Left colon (tissue), 2 donors: Measurements from ENCODE around the gene B9D1. TPM values are rescaled to one million over a fixed set of nuclear protein-coding genes. Genes with fewer than 3 reads are reported as not detected.
A peak's percentile ranks its signal among the peaks of the same experiment; 100 is the strongest.

Experiments used
- ATAC-seq: fragments of 200-7000 bp; cut with Tn5 transposase; one replicate; pipeline ENCODE4 v1.9.1; 2020; ENCODE audit warnings: mild to moderate bottlenecking, moderate library complexity
- DNase-seq, 2 donors: peaks; one replicate each; pipeline ENCODE4 v3.0.0-alpha.2; 2020
- intact Hi-C, 2 donors: fragments of 100-400 bp; cut with DNase I in 1 of 2; cut with micrococcal nuclease in 1 of 2; formaldehyde crosslinking; loops; one replicate each; pipeline versions ENCODE4 v1.11.2 to v1.14.0; 2022; cut with DNase I, micrococcal nuclease
- total RNA-seq, 2 donors: library from RNA; stranded (reverse); fragmentation: NEBNext Ultra II Directional; extraction: Animal tissue kit (Norgen Biotek cat#: 25700); gene quantifications; one replicate each; pipeline ENCODE4 v1.2.1, GENCODE V29; 2021
- donor health status: DM: no; HTN: no; CAD: no.
- donor health status: DM: yes; HTN: yes; CAD: no.

B9D1 gene
- total RNA-seq, 2 donors from 2014 or later: 7.1 to 7.3 TPM

DNA sequence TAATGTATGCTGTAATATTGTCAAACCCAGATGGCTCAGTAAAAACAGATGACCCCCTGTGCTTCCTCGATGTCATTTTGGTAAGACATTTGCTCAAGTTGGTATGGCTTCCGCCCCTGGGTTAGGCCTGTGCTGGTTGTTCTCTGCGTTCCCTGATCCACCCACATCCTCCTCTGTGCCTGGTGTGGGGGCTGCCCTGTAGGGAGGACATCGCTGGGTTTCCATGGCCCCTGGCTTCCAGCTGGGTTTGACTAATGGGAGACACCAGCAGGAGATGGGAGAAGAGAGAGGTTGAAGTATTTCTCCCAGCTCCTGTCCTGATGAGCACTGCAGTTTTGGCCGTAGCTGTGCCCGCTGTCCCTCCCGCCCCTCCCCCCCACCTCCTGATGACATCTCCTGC, 28.9 kb upstream of the B9D1 start:
- DNase-seq (peak in 1 of 2 donors; percentile 20), ATAC-seq (no peak)
- intact Hi-C loops: no loop called here

DNA sequence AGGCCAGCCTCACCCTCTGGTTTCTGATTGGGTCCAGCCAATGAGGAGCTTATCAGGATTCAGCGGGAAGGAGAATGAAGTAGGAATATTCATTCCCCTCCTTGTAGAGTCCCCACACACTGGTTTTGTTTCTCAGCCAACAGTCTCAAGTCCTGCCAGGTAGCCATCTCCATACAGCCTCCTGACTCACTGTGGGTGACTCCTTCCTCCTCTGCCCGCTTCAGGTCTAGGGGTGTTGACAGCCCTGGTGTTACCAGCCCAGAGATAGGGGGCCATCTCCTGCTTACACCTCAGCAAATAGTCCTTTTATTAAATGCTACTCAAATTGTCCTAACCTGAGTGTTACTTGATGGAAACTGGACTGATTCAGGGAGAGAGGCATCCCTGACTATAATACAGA, 28.4 kb upstream of the B9D1 start:
- no peak for ATAC-seq
- intact Hi-C loops: no loop called here
- no peak for DNase-seq

- peak in 1 of 2 donors; percentile 19 for DNase-seq
- intact Hi-C loops: no loop called here
- ATAC-seq: no peak
Observed at GRCh38 chr17:19388791-19389785, 26.6 kb upstream of the B9D1 start.

GRCh38 chr17:19387921-19388521, 25.5 kb upstream of the B9D1 start:
- ATAC-seq: peak; percentile 36
- intact Hi-C loops: no loop called here
- peak in 1 of 2 donors; percentile 41 for DNase-seq

- intact Hi-C loops: no loop called here
- ATAC-seq (no peak), DNase-seq (peak in 1 of 2 donors; percentile 72)
Observed at GRCh38 chr17:19386974-19387920, 24.7 kb upstream of the B9D1 start, which contains the start of gene MFAP4. MFAP4 (minus strand) TSS chr17:19387190; CDS start chr17:19387155, 35 bp downstream.

GRCh38 chr17:19386051-19386929, 23.8 kb upstream of the B9D1 start:
- intact Hi-C loops: no loop called here
- ATAC-seq (no peak), DNase-seq (peak in 1 of 2 donors; percentile 70)

GRCh38 chr17:19385521-19385983, 23.0 kb upstream of the B9D1 start:
- DNase-seq (peak in 1 of 2 donors; percentile 24), ATAC-seq (no peak)
- intact Hi-C loops: no loop called here

GRCh38 chr17:19384723-19385391, 22.3 kb upstream of the B9D1 start:
- peak; percentile 84 for ATAC-seq
- intact Hi-C loops: no loop called here
- DNase-seq: peak; percentile 89 to 93

DNA sequence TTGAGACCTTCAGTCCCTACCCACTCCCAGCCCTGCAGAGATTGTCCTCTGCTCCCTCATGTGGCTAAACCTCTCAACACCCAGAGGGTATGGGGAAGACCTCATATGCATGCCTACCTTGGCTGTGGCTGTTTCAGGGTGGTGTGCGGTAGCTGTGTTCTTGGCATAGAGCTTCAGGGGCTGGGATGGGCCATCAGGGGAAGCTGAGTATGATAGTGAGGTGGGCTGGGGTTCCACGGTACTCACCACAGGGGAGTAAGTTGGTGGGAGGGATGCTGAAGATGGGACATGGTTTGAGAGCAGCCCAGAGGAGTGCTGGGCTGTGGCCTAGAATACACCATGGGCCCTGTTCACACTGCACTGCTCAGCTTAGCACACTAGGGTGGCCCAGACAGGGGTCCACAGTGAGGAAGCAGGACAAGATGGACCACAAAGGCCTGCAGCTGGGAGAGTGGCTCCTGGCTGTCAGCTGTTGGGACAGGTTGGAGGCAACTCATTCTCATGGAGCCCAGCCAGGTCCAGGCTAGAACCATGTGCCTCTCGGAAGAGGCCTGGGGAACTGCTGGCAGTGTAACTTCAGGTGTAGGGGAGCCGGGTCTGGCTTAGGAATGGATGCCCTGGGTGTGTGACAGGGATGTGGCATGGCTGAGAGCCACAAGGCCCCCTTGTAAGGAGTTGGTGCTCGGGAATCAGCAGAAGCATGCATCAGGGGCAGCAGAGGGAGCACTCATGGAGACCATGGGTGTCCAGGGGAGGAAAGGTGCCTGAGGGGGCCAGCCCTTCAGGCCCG, 21.4 kb upstream of the B9D1 start:
- peak in 1 of 2 donors; percentile 49 for DNase-seq
- intact Hi-C loops: no loop called here
- no peak for ATAC-seq

GRCh38 chr17:19382531-19383444, 20.3 kb upstream of the B9D1 start:
- intact Hi-C loops: no loop called here
- no peak for ATAC-seq
- peak in 1 of 2 donors; percentile 24 for DNase-seq

DNA sequence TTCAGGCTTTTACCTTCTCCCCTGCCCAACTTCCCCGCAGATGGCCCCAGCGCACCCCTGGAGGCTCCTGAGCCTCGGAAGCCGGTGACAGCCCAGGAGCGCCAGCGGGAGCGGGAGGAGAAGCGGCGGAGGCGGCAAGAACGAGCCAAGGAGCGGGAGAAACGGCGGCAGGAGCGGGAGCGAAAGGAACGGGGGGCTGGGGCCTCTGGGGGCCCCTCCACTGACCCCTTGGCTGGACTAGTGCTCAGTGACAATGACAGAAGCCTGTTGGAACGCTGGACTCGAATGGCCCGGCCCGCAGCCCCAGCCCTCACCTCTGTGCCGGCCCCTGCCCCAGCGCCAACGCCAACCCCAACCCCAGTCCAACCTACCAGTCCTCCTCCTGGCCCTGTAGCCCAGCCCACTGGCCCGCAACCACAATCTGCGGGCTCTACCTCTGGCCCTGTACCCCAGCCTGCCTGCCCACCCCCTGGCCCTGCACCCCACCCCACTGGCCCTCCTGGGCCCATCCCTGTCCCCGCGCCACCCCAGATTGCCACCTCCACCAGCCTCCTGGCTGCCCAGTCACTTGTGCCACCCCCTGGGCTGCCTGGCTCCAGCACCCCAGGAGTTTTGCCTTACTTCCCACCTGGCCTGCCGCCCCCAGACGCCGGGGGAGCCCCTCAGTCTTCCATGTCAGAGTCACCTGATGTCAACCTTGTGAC, 19.4 kb upstream of the B9D1 start:
- ATAC-seq (no peak), DNase-seq (peak in 1 of 2 donors; percentile 26)
- intact Hi-C loops: no loop called here

DNA sequence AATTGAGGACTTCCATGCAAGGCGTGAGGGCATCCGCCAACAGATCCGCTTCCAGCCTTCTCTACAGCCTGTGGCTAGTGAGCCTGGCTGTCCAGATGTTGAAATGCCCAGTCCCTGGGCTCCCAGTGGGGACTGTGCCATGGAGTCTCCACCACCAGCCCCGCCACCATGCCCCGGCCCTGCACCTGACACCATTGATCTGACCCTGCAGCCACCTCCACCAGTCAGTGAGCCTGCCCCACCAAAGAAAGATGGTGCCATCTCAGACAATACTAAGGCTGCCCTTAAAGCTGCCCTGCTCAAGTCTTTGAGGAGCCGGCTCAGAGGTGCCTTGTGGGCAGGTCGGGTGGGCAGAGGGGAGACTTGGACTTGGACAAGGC, 18.8 kb upstream of the B9D1 start:
- intact Hi-C loops: no loop called here
- DNase-seq (peak in 1 of 2 donors; percentile 19), ATAC-seq (no peak)

GRCh38 chr17:19380481-19381301, 18.2 kb upstream of the B9D1 start:
- intact Hi-C loops: no loop called here
- ATAC-seq: no peak
- peak in 1 of 2 donors; percentile 24 for DNase-seq
